Erythroblast (primary cell): ENCODE measurements around the gene CNTRL.

Source experiments
- GATA1 ChIP-seq: IDR thresholded peaks from 2 replicates; pipeline ENCODE4 v1.6.1; 2011; ENCODE audit warnings: low read depth, mild to moderate bottlenecking, control low read depth, low read length, moderate library complexity
- POLR2A ChIP-seq: IDR thresholded peaks from 2 replicates; pipeline ENCODE4 v1.6.1; 2011; ENCODE audit warnings: mild to moderate bottlenecking, low read length

- no peak for TF ChIP-seq POLR2A
- TF ChIP-seq GATA1 = no peak
These were observed 129.4 kb downstream of the CNTRL start for GRCh38 chr9:121204121-121204520.
